GM10847 (cell line): ENCODE data around the gene F2R.

Experiments used
- POLR2A ChIP-seq: IDR thresholded peaks from 2 replicates; pipeline ENCODE4 v1.6.1; 2011; ENCODE audit not compliant: insufficient read length; ENCODE audit errors: extremely low read depth

Gene F2R

DNA sequence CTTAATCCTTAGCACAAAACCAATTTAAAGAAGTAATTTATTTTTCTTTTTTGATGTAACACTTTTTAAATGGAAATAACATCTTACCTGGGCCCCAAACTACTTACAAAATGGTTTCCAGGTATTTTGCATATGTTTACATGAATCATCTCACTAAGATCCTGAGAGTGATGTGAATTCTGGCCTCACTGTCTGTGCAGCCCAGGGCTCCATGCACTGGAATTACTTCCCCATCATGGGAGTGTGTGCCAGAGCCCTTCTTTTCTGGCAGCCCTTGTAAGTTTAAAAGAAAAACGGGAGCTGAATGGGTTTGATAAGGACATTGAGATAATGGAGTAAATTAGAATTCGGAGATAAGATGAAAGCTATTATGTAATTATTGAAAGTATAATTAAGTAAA lies 12.2 kb upstream of the F2R start:
- TF ChIP-seq POLR2A = no peak

DNA sequence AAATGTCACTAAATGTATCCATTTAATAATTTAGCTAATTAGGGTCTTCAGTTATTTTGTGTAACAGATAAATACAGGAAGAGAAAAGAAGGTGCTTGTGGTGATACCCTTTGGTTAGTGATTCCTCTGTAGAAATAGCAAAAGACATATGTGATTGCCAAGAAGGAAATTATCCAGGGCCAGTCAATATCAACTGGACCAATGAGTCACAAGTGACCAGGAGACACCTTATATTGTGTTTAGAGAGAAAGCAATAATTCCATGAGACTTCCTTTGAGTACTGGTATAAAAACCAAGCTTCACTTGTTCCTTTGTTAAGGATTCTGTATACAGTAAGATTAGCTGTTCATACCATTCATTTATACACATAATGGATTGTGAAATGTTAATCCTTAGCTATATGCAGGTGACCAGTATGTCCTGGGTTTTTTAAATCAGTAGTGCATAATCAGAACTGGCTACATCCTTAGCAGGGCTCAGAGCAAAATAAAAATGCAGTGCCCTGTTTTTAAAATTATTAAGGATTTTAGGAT lies 11.7 kb upstream of the F2R start:
- no peak for TF ChIP-seq POLR2A

DNA sequence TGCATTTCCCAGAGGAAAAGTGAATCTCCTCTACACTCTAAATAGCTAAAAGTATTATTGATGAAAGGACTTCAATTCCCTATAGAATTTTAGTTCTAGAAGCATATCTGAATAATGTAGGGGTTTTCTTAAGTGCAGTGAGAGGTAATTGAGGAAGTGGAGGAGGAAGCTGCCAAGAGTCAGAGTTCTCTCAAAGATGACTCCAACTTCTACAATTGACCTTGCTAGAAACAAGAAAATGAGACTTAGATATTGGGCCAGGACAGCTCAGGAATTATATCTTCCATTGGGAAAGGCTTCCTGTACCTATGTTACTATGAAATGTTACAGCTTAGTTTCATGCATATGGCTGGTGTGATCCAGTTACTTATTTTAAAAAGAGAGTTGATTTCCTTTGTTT lies 10.4 kb upstream of the F2R start:
- no peak for TF ChIP-seq POLR2A

DNA sequence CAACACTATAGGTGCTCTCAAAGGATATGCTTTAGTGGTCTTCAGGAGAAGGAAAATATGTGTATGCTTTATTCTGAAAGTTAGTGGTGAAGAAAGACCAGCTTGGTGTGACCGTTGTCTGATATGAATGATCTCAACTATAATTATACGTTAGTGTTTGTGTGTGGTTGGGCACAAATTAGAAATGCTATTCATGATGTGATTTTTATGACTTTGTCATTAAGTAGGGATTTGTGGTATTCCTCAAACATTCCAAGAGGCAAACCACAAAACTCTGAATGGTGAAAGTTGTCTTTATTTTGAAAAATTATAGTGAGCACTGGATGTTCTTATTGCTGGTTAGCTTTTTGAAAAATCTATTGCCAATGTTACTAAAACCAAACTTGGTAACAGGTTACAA lies 6.2 kb upstream of the F2R start:
- TF ChIP-seq POLR2A = no peak

DNA sequence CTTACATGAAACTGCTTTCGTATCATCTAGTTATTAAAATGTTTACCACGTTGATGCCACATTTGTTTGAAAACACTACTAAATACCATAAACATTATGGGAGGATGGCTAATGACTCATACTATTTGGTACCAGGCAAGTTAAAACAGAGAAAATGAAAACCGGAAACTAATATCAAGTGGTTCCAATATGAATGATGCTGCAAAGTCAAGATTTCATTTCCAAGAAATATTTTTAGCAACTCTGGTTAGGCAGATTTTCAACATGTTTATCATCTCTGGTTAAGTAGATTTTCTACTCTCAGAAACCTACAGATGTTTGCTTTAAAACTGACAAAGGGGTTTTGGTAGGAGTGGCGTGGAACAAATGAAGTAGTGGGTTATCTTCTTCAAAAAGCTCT lies 4.9 kb upstream of the F2R start:
- no peak for TF ChIP-seq POLR2A

DNA sequence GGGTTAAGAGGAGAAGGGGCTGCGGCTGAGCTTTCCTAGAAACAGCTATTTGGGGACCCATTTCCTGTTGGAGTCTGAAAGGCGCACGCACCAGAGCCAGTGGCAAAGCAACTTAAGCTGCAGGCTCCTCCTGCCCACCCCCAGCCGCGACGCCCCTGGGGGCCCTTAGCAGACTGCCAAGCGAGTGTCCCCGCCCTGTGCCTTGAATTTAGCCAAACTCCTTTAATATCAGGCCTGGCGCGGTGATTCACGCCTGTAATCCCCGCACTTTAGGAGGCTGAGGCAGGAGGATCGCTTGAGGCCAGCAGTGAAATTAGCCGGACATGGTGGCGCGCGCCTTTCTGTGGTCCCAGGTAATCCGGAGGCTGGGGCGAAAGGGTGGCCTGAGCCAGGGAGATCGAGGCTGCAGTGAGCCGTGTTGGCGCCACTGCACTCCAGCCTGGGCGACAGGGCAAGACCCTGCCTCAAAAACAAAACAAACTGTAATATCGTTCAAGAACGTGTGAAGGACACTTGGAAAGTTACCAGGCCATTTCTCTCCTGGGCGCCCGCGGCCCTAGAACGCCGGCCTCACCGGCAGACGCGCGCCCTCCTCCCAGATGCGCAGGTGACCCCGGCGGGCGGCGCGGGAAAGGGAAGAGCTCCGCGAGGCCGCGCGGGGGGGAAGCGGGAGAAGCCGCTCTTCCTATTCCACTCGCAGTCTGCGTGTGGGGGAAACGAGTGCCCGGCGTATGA lies 1.0 kb upstream of the F2R start:
- no peak for TF ChIP-seq POLR2A

DNA sequence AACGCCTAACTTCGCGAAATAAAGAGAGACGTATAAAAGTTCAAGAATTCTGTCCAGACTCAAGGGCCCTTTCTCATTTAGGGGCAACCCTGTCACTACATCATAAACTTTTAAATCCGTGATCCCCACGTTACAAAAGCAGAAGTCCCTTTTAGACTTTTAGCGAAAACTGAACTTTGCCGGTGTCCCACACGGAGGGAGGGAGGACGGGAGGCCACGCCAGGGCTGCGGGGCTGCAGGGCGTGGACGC lies 515 bp upstream of the F2R start:
- TF ChIP-seq POLR2A = no peak

DNA sequence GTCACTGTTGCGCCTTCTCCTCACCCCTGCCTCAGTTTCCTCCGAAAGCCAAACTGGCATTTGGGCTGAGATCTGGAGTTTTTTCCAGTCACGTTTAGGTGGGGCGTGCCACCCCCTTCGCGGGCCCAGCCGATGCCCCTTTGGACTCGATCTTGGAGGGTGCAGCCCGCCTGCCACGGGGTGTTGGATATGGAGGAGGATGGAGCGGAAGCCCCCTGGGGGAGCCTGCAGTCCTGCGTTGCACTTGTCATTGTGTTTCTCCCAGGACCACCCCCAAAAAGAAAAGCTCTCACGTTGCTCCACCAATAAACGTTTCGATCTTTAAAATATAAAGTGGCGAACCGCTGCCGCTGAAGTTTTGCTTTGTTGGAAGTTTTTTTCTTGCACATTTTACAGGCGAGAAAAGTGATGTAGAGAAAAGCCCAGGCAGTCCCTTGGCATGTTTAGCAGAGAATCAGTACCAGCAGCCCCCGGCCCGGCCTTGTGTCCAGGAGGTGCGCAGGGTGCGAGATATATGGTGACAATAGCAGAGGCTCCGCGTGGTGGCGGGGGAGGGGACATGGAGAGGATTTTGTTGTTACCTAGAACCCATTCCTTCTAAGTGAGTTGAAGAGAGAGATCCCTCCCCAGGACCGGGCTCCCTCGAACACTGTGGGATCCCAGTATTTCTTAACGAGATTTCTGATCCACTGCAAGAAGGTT lies 681 bp downstream of the F2R start:
- TF ChIP-seq POLR2A = no peak

DNA sequence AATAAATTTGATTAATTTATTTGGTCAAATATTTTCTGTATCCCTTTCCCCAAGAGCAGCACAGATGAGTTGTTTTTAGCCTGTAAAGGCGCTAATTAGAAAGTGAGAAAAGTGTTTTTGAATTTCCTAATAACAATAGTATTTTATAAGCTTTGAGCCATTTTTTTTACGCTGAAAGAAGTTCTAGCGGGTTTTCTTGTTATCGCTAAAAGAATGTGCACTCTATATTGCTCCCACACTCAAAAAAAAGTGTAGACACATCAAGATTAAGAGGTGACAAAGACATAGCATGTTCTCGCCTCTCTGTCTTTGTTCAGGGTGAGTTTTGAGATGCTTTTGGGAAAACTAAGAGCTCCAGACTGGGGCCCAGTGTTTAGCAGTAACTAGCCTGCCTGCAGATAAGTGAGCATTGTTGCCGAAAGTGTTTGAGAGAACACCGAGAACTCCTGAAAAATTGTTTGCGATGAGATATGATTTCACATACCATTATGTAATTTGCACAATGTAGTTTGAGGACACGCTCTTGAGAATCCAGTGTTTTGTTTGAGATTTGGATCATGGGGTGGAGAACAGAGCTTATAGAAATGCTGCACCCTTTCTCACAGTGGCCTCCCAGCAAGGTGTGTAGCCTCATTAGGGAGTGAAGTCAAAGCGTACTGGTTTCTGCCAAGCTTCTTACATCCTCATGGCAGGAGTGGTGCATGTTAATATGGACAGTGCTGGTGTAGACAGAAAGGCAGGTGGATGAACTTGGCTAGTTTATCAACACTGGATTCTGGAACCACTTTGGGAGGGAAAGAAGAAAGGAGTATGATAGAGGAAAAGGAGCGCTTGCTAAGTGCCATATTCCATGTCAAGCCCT lies 1.5 kb downstream of the F2R start:
- TF ChIP-seq POLR2A = no peak

DNA sequence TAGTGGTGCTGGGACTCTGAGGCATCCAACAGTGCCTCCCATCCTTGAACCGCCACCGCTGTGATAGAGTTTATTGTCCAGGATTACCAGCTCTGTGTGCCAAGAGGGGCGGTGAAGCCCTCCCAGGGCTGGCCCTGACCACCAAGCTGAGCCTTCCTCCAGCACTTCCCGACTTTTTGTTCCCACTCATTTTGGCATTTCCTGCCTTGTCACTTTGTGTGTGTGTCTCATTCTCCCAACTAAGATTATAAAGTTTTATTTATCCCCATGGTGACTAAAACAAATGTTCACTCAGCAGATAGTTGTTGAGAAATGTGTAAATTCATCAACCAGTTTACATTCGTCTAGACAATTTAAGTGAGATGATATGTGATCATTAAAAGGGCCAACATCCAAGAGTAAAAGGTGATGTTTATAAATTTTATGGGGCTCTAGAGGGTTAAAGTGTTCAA lies 2.5 kb downstream of the F2R start:
- no peak for TF ChIP-seq POLR2A

DNA sequence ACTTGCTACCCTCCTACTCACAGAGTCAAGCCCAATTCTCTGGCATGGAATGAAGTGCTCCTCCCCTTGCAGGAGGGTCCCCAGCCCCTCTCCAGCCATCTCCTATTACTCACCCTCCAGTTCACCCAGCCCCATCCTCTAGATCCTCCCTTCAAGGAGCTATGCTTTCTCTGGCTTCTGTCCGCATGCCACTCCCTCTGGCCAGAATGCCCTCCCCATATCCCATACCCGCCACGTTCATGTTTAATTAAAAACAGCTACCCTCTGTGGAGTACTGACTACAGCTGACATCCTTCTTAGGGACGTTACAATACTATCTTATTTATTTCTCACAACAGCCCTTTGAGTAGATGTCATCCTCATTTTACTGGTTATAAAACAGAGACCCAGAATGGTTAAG lies 3.0 kb downstream of the F2R start:
- no peak for TF ChIP-seq POLR2A

DNA sequence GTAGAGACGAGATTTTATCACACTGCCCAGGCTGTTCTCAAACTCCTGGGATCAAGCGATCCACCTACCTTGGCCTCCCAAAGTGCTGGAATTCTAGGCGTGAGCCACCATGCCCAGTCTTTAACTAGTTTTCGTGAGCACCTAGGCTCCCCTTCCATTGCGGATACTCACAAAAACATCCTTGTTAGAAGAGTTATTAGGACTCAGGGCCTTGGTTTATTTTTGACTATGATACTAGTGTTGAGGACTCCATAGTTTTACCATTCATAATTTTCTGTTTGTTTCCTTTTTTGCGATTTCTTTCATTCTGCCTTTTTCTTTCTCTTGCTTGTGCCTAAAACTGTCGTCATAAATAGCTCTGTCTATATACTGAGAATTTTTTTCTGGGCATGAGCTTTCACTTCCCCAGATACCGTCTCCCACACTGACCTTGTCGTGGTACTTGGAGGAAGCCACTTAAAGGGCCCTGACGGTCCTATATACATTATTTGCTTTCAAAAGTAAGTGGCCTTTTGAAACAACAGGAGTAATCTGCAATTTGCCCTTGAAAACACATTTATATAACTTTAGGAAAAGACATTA lies 5.2 kb downstream of the F2R start:
- TF ChIP-seq POLR2A = no peak

DNA sequence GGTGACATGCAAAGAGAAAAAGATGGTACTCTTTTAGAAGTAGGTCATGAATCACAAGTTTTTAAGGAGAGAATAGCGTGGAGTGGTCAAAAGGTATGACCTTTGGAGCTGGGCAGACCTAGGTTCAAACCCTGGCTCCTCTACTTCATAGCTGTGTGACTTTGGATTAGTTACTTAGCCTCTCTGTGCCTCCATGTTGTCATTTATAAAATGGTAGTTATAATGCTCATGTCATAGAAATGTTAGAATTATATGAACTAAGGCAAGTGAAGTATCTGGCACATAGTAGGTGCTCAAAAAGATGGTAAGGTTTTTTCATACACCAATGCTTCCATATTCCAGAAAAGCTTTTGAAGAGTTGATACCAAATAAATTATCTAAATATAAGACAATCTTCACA lies 7.3 kb downstream of the F2R start:
- TF ChIP-seq POLR2A = no peak

DNA sequence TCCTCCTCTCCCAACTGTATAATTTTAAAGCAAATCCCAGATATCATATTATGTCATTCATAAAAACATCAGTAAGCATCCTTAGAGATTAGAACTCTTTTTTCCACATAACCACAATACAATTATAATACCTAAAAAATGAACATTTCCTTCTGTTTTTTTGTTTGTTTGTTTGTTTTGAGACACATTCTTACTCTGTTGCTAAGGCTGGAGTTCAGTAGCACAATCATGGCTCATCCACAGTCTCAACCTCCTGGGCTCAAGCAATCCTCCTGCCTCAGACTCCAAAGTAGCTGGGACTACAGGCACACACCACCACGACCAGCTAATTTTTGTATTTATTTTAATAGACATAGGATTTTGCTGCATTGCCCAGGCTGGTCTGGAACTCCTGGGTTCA lies 8.0 kb downstream of the F2R start:
- no peak for TF ChIP-seq POLR2A

DNA sequence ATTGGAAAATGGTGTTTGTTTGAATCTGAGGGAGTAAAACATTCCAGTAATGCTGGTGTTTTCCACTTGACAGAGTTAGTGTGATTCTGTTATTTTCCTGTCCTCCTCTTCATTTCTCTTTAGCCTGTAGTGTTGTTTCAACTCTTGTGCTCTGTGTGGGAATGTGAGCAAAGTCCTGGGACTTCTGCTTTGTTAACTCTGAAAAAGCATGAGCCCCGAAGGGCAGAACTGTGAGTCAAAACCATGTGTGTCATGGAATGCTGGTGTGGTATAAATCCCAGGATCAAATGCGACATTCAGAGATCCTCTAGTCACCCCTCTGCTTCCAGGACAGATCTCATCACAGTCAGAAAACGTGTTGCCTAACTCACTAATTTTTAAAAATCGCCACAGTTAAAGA lies 8.9 kb downstream of the F2R start:
- no peak for TF ChIP-seq POLR2A

DNA sequence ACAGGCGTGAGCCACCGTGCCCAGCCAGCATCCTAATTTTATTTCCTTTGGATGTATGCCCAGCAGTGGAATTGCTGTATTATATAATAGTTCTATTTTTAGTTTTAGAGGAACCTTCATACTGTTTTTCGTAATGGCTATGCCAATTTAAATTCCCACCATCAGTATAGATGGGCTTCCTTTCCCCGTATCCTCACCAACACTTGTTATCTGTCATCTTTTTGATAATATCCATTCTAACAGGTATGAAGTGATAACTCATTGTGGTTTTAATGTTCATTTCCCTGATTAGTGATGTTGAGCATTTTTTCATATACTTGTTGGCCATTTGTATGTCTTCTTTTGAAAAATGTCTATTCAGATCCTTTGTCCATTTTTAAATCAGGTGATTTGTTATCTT lies 13.0 kb downstream of the F2R start:
- no peak for TF ChIP-seq POLR2A
